OCI-LY7 (cell line): ENCODE data around the gene CRYBB2. TPM values are rescaled to one million over a fixed set of nuclear protein-coding genes. Genes with fewer than 3 reads are reported as not detected.
"Not testable (repeated sequence)": the region's sequence is repeated elsewhere in the genome, so short reads cannot be mapped to it uniquely, and the experiment has no call there.

ENCODE experiments used
- BruUV-seq: library from RNA; stranded (reverse); fragments of 400-500 nt; replicated peaks from 2 replicates; lab custom pipeline; 2021; lab: Mats Ljungman, UMichigan
- CTCF ChIA-PET: fragments of 300-600 bp; sonication (Branson Sonifier 250); formaldehyde crosslinking; loops from one replicate; lab custom pipeline; 2022; ENCODE audit warnings: antibody characterized with exemption; ENCODE audit not compliant: unreplicated experiment; lab: Charles Lee
- POLR2A ChIA-PET: fragments of 300-600 bp; sonication (Branson Sonifier 250); formaldehyde crosslinking; loops from one replicate; lab custom pipeline; 2022; ENCODE audit warnings: antibody characterized with exemption; lab: Charles Lee
- DNase-seq: peaks from one replicate; pipeline ENCODE4 v3.0.0-alpha.2; 2015; ENCODE audit warnings: low spot score
- H2AFZ ChIP-seq: fragments of 200-600 bp; sonication (generic), shearing (Covaris generic); 2 replicates; pipeline ENCODE4 v1.6.1; 2014; ENCODE audit warnings: mild to moderate bottlenecking, antibody characterized with exemption, low read length, moderate library complexity
- H3K27ac ChIP-seq: fragments of 200-600 bp; sonication (generic); 2 replicates; pipeline ENCODE4 v1.5.1; 2014; ENCODE audit warnings: mixed run types, low read depth, mild to moderate bottlenecking, moderate library complexity, low read length, inconsistent platforms; ENCODE audit not compliant: poor library complexity, severe bottlenecking
- H3K36me3 ChIP-seq: fragments of 200-600 bp; sonication (generic); 2 replicates; pipeline ENCODE4 v1.6.1; 2014; ENCODE audit warnings: mild to moderate bottlenecking, antibody characterized with exemption, low read length, moderate library complexity, mixed read lengths; ENCODE audit not compliant: insufficient read depth
- H3K4me1 ChIP-seq: fragments of 200-600 bp; sonication (generic); 2 replicates; pipeline ENCODE4 v1.5.1; 2014; ENCODE audit warnings: mild to moderate bottlenecking, low read length; ENCODE audit not compliant: insufficient read depth, poor library complexity, severe bottlenecking
- H3K4me2 ChIP-seq: fragments of 200-600 bp; sonication (generic); 2 replicates; pipeline ENCODE4 v1.6.1; 2014; ENCODE audit warnings: mild to moderate bottlenecking, low read length
- H3K4me3 ChIP-seq: fragments of 200-600 bp; sonication (generic); 2 replicates; pipeline ENCODE4 v1.5.1; 2014; ENCODE audit warnings: mild to moderate bottlenecking, low read depth, low read length; ENCODE audit not compliant: poor library complexity, severe bottlenecking
- H3K79me2 ChIP-seq: fragments of 200-600 bp; sonication (generic); 2 replicates; pipeline ENCODE4 v1.6.1; 2016; ENCODE audit warnings: low read depth, mild to moderate bottlenecking, low read length, moderate library complexity, mixed read lengths; ENCODE audit not compliant: insufficient read depth
- H3K9me2 ChIP-seq: fragments of 200-600 bp; sonication (generic); 2 replicates; pipeline ENCODE4 v1.6.1; 2016; ENCODE audit warnings: mild to moderate bottlenecking, low read length, mixed read lengths; ENCODE audit not compliant: insufficient read depth
- H3K9me3 ChIP-seq: fragments of 200-600 bp; sonication (generic); 2 replicates; pipeline ENCODE4 v1.6.1; 2014; ENCODE audit warnings: mild to moderate bottlenecking, mixed run types, low read length, mixed read lengths
- H4K20me1 ChIP-seq: fragments of 200-600 bp; sonication (generic); 2 replicates; pipeline ENCODE4 v1.6.1; 2014; ENCODE audit warnings: mild to moderate bottlenecking, antibody characterized with exemption, low read length, moderate library complexity, mixed read lengths; ENCODE audit not compliant: insufficient read depth
- EZH2phosphoT487 ChIP-seq: fragments of 200-600 bp; sonication (generic); IDR thresholded peaks from 2 replicates; pipeline ENCODE4 v1.6.1; 2018; ENCODE audit warnings: low read depth, borderline replicate concordance, mild to moderate bottlenecking, mixed run types, antibody characterized with exemption, low read length, moderate library complexity, mixed read lengths
- intact Hi-C: fragments of 100-400 bp; cut with micrococcal nuclease; formaldehyde crosslinking; loops from one replicate; pipeline ENCODE4 v1.10.0; 2022; ENCODE audit not compliant: unreplicated experiment
- total RNA-seq, 2 experiments: library from RNA; depleted of rRNA in 1 of 2; stranded (reverse); fragments of >200 nt in 1 of 2; shearing (Covaris generic) in 1 of 2; gene quantifications; 2 replicates each; pipeline ENCODE4 v1.2.3, GENCODE V29; 2014 to 2022
- TF ChIP-seq, protein P1 (sequence below): fragments of 200-600 bp; sonication (generic); conservative IDR thresholded peaks from 2 replicates; pipeline ENCODE4 v1.5.1; 2014; ENCODE audit warnings: mild to moderate bottlenecking, antibody characterized with exemption, low read length, moderate library complexity, mixed read lengths

Gene CRYBB2
- total RNA-seq, 2 experiments from 2014 or later, result not detected

DNA sequence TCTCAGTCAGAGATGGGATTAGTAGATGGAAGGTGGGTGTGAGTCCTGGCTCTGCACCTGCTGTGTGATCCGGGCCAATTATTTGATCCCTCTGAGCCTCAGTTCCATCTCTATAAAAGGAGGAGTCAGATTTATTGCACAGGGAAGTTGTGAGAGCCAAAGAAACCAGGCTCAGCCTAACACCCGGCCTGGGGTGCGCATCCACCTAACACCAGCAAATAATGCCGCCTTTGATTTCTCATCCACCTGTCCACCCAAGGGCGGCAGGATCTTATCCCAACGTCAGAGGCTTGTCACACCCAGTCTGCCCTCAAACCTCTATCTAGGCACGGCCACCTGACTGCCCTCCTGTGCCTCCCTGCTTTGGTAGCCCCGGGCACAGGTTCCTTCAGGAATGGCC, 2.4 kb downstream of the CRYBB2 start:
- ChIA-PET POLR2A (no interaction called here), CTCF (no interaction called here)
- BruUV-seq, result no TSS peak
- Histone ChIP-seq H3K9me3 (no peaks in the 10 kb centered on the region), H3K79me2 (no peaks in the 10 kb centered on the region), H3K4me2 (no peak overlapping the region), H2AFZ (no peak overlapping the region), H4K20me1 (no peaks in the 10 kb centered on the region), H3K4me1 (no peaks in the 10 kb centered on the region), H3K36me3 (no peaks in the 10 kb centered on the region), H3K4me3 (no peak overlapping the region), H3K9me2 (no peaks in the 10 kb centered on the region), H3K27ac (no peak overlapping the region)
- DNase-seq, result no peak
- intact Hi-C loops, result no loop called here
- no peak for TF ChIP-seq EZH2phosphoT487
- TF ChIP-seq, protein P1, sequence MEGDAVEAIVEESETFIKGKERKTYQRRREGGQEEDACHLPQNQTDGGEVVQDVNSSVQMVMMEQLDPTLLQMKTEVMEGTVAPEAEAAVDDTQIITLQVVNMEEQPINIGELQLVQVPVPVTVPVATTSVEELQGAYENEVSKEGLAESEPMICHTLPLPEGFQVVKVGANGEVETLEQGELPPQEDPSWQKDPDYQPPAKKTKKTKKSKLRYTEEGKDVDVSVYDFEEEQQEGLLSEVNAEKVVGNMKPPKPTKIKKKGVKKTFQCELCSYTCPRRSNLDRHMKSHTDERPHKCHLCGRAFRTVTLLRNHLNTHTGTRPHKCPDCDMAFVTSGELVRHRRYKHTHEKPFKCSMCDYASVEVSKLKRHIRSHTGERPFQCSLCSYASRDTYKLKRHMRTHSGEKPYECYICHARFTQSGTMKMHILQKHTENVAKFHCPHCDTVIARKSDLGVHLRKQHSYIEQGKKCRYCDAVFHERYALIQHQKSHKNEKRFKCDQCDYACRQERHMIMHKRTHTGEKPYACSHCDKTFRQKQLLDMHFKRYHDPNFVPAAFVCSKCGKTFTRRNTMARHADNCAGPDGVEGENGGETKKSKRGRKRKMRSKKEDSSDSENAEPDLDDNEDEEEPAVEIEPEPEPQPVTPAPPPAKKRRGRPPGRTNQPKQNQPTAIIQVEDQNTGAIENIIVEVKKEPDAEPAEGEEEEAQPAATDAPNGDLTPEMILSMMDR, result no peak

DNA sequence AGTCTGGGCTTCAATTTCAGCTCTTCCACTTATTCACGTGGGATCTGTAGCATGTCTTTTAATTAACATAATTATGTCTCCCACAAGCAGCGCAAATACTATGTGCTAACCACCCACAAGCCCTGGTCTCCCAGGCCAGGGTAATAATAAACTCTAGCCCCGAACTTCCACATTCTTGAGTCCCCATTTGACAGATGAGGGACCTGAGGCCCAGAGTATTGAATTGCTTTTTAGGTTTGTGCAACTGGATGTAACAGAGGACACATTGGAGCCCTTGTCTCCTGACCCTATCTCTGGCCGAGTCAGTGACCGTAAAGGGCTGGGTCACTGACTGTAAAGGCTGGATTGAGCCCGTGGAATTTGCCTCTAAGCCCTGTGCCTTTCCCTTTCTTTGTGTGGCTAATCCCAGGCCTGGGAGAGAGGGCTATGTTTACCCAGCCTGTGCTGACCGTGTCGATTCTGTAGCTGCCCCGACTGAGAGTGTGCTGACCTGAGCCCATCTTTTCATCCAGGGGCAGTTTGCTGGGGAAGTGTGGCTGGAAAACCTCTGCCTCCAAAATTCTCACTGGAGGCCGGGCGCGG, 3.9 kb downstream of the CRYBB2 start:
- ChIA-PET CTCF (no interaction called here), POLR2A (no interaction called here)
- Histone ChIP-seq H3K36me3 (no peaks in the 10 kb centered on the region), H2AFZ (no peak overlapping the region), H4K20me1 (no peaks in the 10 kb centered on the region), H3K4me2 (no peak overlapping the region), H3K4me1 (no peaks in the 10 kb centered on the region), H3K9me2 (no peaks in the 10 kb centered on the region), H3K9me3 (no peaks in the 10 kb centered on the region), H3K4me3 (no peak overlapping the region), H3K27ac (no peak overlapping the region), H3K79me2 (no peaks in the 10 kb centered on the region)
- TF ChIP-seq, protein P1, result no peak
- TF ChIP-seq EZH2phosphoT487, result no peak
- BruUV-seq, result no TSS peak
- no peak for DNase-seq
- intact Hi-C loops, result no loop called here

DNA sequence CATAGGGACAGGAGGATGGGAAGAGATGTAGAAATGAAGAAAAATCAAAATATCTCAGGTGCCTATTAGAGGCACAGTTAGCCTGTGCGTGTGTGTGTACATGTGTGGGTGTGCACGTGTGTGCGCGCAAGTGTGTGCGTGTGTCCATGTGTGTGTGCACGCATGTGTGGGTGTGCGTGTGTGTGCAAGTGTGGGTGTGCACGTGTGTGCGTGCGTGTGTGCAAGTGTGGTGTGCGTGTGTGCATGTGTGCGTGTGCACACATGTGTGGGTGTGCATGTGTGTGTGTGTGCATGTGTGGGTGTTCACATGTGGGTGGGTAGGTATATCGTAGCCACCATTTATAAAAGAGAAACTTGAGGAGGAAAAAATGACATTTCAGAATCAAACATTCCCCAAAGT, 9.4 kb downstream of the CRYBB2 start:
- no peaks in the 10 kb centered on the region for H3K4me1 ChIP-seq
- CTCF ChIA-PET, result no interaction called here

DNA sequence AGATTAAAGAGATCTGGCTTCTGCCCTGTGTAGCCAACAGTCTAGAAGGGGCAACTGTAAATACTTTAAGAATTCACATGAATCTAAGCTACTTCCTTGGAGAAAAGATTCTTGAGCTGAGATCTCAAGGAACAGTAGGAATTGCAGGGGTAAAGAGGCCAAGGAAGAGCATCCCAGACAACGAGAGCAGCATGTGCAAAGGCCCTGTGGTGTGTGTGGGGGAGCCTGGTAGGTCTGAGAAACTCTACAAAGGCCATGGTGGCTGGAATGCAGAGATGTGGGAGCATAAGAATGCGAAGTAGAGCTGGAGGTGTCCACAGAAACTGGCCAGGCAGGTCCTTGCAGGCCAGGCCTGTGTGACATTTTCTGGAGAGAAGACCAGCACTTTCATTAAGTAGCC, 11.3 kb downstream of the CRYBB2 start:
- BruUV-seq, H3K9me2 ChIP-seq, H3K36me3 ChIP-seq, H2AFZ ChIP-seq, H3K27ac ChIP-seq, H3K4me2 ChIP-seq, intact Hi-C loops, H4K20me1 ChIP-seq, H3K4me3 ChIP-seq, H3K79me2 ChIP-seq, DNase-seq, POLR2A ChIA-PET, CTCF ChIA-PET, H3K4me1 ChIP-seq, H3K9me3 ChIP-seq: not testable (repeated sequence)

More for the DNA sequence above, 9.4 kb downstream of the CRYBB2 start:
- no peak overlapping the region for H2AFZ ChIP-seq
- no peak overlapping the region for H3K27ac ChIP-seq
- no peaks in the 10 kb centered on the region for H3K79me2 ChIP-seq
- no peak overlapping the region for H3K4me3 ChIP-seq
- no peaks in the 10 kb centered on the region for H3K9me2 ChIP-seq
- H3K4me2 ChIP-seq, result no peak overlapping the region
- no peak for TF ChIP-seq EZH2phosphoT487
- TF ChIP-seq, protein P1, result no peak
- no TSS peak for BruUV-seq
- no peaks in the 10 kb centered on the region for H4K20me1 ChIP-seq
- no peaks in the 10 kb centered on the region for H3K9me3 ChIP-seq
- POLR2A ChIA-PET, result no interaction called here
- no peaks in the 10 kb centered on the region for H3K36me3 ChIP-seq
- intact Hi-C loops, result no loop called here
- no peak for DNase-seq
